HepG2 (cell line): ENCODE data around the gene NXN. TPM values are rescaled to one million over a fixed set of nuclear protein-coding genes. Genes with fewer than 3 reads are reported as not detected.

Experiments
- ATAC-seq: fragments of 200-7000 bp; cut with Tn5 transposase; 3 replicates; pipeline ENCODE4 v1.9.1; 2020; ENCODE audit warnings: mild to moderate bottlenecking, moderate library complexity
- BruUV-seq: library from RNA; stranded (reverse); fragments of 400-500 nt; replicated peaks from 2 replicates; lab custom pipeline; 2021; lab: Mats Ljungman, UMichigan
- CTCF ChIA-PET: fragments of 300-600 bp; formaldehyde crosslinking; extraction: SDS; loops from one replicate; lab custom pipeline; 2021; ENCODE audit warnings: low total read pairs, inconsistent platforms, low intra/inter-chr PET ratio; lab: Yijun Ruan, JAX
- POLR2A ChIA-PET: fragments of 350-600 bp; sonication (Branson Sonifier 250); formaldehyde crosslinking; loops from one replicate; lab custom pipeline; 2020; ENCODE audit warnings: antibody characterized with exemption, inconsistent platforms; lab: Yijun Ruan, JAX
- DNase-seq: peaks from one replicate; pipeline ENCODE4 v3.0.0-alpha.2; 2015; ENCODE audit warnings: low spot score
- FAIRE-seq: peaks from 3 replicates; lab custom pipeline; 2011; peaks lifted over from hg19 to GRCh38; lab: Jason Lieb, UNC
- H2AFZ ChIP-seq: one replicate; pipeline ENCODE4 v1.6.1; 2011; ENCODE audit warnings: low read length, inconsistent platforms
- H3K27ac ChIP-seq: fragments of 300-600 bp; 3 replicates; pipeline ENCODE4 v1.8.0; 2011; ENCODE audit warnings: mixed run types, mild to moderate bottlenecking, mixed read lengths, low read length, inconsistent platforms; ENCODE audit not compliant: insufficient read depth; ENCODE audit errors: extremely low read length
- H3K27me3 ChIP-seq, 2 experiments: fragments of 200-600 bp in 1 of 2; 2 replicates in 1 of 2; 3 replicates in 1 of 2; pipeline versions ENCODE4 v1.6.0 to v1.8.0; 2011; ENCODE audit warnings: low read length in 2 of 2, mild to moderate bottlenecking in 2 of 2, moderate library complexity in 2 of 2, inconsistent platforms in 1 of 2; ENCODE audit not compliant: insufficient read depth in 2 of 2, control insufficient read depth in 1 of 2
- H3K36me3 ChIP-seq, 2 experiments: fragments of 200-600 bp in 1 of 2; replicated peaks in 1 of 2; 2 replicates in 1 of 2; 3 replicates in 1 of 2; pipeline versions ENCODE4 v1.5.1 to v1.8.0; 2011; ENCODE audit warnings: low read length in 2 of 2, inconsistent platforms in 1 of 2; ENCODE audit not compliant: insufficient read depth in 2 of 2, control insufficient read depth in 1 of 2
- H3K4me1 ChIP-seq: 2 replicates; pipeline ENCODE4 v1.5.1; 2012; ENCODE audit warnings: low read length, inconsistent platforms; ENCODE audit not compliant: insufficient read depth
- H3K4me2 ChIP-seq: 2 replicates; pipeline ENCODE4 v1.6.0; 2011; ENCODE audit warnings: low read depth, low read length, inconsistent platforms
- H3K4me3 ChIP-seq, 3 experiments: fragments of 200-600 bp in 1 of 3; sonication (generic), shearing (Covaris generic) in 1 of 3; replicated peaks in 1 of 3; 2 replicates each; pipeline ENCODE4 v1.5.1; 2011 to 2016; ENCODE audit warnings: low read length in 3 of 3, inconsistent platforms in 2 of 3, low read depth in 2 of 3, mild to moderate bottlenecking in 2 of 3, control low read depth in 1 of 3, mixed read lengths in 1 of 3; ENCODE audit not compliant: insufficient read depth in 1 of 3
- H3K79me2 ChIP-seq: one replicate; pipeline ENCODE4 v1.6.1; 2011; ENCODE audit warnings: low read length, inconsistent platforms; ENCODE audit not compliant: insufficient read depth
- H3K9ac ChIP-seq: 2 replicates; pipeline ENCODE4 v1.6.0; 2011; ENCODE audit warnings: mild to moderate bottlenecking, low read depth, low read length, inconsistent platforms; ENCODE audit not compliant: insufficient read depth
- H3K9me3 ChIP-seq: 2 replicates; pipeline ENCODE4 v1.5.1; 2012; ENCODE audit warnings: mild to moderate bottlenecking, low read length
- H4K20me1 ChIP-seq: 2 replicates; pipeline ENCODE4 v1.6.0; 2011; ENCODE audit warnings: inconsistent platforms, mild to moderate bottlenecking, low read length, moderate library complexity; ENCODE audit not compliant: insufficient read depth
- ARNTL ChIP-seq: sonication (generic); formaldehyde crosslinking; IDR thresholded peaks from 2 replicates; pipeline ENCODE4 v1.4.0; 2020; ENCODE audit warnings: mild to moderate bottlenecking, missing genetic modification reagents
- ETV5 ChIP-seq: IDR thresholded peaks from 2 replicates; pipeline ENCODE4 v1.6.1; 2018; ENCODE audit warnings: missing biosample characterization, missing genetic modification reagents, inconsistent platforms, borderline replicate concordance
- HOMEZ ChIP-seq: IDR thresholded peaks from 2 replicates; pipeline ENCODE4 v1.6.1; 2016; ENCODE audit warnings: low read depth
- MEF2D ChIP-seq: sonication (generic); formaldehyde crosslinking; IDR thresholded peaks from 2 replicates; pipeline ENCODE4 v1.5.1; 2020; ENCODE audit warnings: mild to moderate bottlenecking, missing genetic modification reagents
- SIX4 ChIP-seq: sonication (generic); formaldehyde crosslinking; IDR thresholded peaks from 2 replicates; pipeline ENCODE4 v1.4.0; 2020; ENCODE audit warnings: missing genetic modification reagents
- ZNF207 ChIP-seq: fragments of 450-650 bp; IDR thresholded peaks from 2 replicates; pipeline ENCODE4 v1.6.1; 2016; ENCODE audit warnings: antibody characterized with exemption, borderline replicate concordance
- ZNF687 ChIP-seq: sonication (generic); formaldehyde crosslinking; IDR thresholded peaks from 2 replicates; pipeline ENCODE4 v1.5.1; 2020; ENCODE audit warnings: mild to moderate bottlenecking, missing genetic modification reagents, moderate library complexity
- ZSCAN29 ChIP-seq: sonication (generic); formaldehyde crosslinking; conservative IDR thresholded peaks from 2 replicates; pipeline ENCODE4 v1.4.0; 2020; ENCODE audit warnings: mild to moderate bottlenecking, missing genetic modification reagents
- ZXDC ChIP-seq: sonication (generic); formaldehyde crosslinking; IDR thresholded peaks from 2 replicates; pipeline ENCODE4 v1.5.0; 2020; ENCODE audit warnings: mild to moderate bottlenecking, missing genetic modification reagents
- WGBS: methylation state at CpG from one replicate; pipeline ENCODE4 v1.1.6; 2017; ENCODE audit warnings: low lambda C conversion rate; 5-methylcytosine and 5-hydroxymethylcytosine counted together
- in situ Hi-C: cut with HindIII; loops from 2 replicates; pipeline ENCODE4 v1.10.0; 2017; ENCODE audit warnings: low pct_unique_long_range_greater_than_20kb; ENCODE audit not compliant: extremely low pct_ligation_motif_present
- intact Hi-C: fragments of 100-400 bp; cut with micrococcal nuclease; formaldehyde crosslinking; loops from one replicate; pipeline ENCODE4 v1.10.0; 2022; ENCODE audit not compliant: unreplicated experiment
- polyA plus RNA-seq, 8 experiments: library from polyadenylated mRNA; depleted of rRNA in 3 of 8; stranded (reverse) in 7 of 8; unstranded in 1 of 8; fragments of >200 nt; fragmentation: Illumina TruSeq in 4 of 8; extraction: Trizol in 4 of 8; gene quantifications; 2 replicates each; pipeline versions ENCODE4 v1.2.1 to v1.2.3, GENCODE V29; 2011 to 2016; ENCODE audit warnings: low read depth in 4 of 8, missing spikeins in 1 of 8, mixed read lengths in 1 of 8; ENCODE audit not compliant: insufficient read depth in 1 of 8
- total RNA-seq, 5 experiments: library from RNA; depleted of rRNA; stranded (reverse); fragments of >200 nt; fragmentation: Illumina TruSeq; extraction: Trizol; gene quantifications; 2 replicates each; pipeline ENCODE4 v1.2.3, GENCODE V29; 2016; ENCODE audit warnings: low read depth in 1 of 5
- TF ChIP-seq, protein P1 (sequence below): sonication (generic); formaldehyde crosslinking; conservative IDR thresholded peaks from 2 replicates; pipeline ENCODE4 v1.8.1; 2023; ENCODE audit warnings: missing genetic modification reagents

Gene NXN
- total and polyA plus RNA-seq, 2 of the 13 experiments (the other 11 are each of a cell fraction or from before 2014, with no cell fraction given), result 22.2 to 24.3 TPM

DNA sequence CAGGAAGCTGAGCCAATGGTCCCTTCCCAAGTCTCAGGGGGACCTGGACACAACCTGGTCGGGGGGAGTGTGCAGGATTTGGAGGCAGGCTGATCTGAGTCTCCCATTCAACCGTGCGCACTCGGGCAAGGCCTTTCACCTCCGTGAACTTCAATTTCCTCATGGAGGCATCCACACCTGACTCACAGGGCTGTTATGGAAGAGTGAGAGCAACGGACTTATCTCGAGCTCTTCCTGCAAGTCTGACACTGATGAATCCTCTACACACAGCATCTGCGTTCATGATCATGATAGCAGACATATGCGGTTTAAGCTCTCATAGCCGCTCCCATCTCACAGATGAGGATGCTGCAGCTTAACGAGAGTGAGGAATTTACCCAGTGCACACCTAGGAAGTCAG is 39.0 kb upstream of the NXN start:
- no peak overlapping the region for H3K9ac ChIP-seq

More for the DNA sequence above, 39.0 kb upstream of the NXN start:
- no peaks in the 10 kb centered on the region for H3K79me2 ChIP-seq
- no peak overlapping the region for H2AFZ ChIP-seq
- H3K4me1 ChIP-seq, result peaks cover 4% of the 10 kb centered on the region
- H3K4me3 ChIP-seq, result no peak overlapping the region
- intact Hi-C loops (no loop called here), in situ Hi-C loops (no loop called here)
- H3K9me3 ChIP-seq, result no peaks in the 10 kb centered on the region
- FAIRE-seq, result no peak
- TF ChIP-seq, protein P1, sequence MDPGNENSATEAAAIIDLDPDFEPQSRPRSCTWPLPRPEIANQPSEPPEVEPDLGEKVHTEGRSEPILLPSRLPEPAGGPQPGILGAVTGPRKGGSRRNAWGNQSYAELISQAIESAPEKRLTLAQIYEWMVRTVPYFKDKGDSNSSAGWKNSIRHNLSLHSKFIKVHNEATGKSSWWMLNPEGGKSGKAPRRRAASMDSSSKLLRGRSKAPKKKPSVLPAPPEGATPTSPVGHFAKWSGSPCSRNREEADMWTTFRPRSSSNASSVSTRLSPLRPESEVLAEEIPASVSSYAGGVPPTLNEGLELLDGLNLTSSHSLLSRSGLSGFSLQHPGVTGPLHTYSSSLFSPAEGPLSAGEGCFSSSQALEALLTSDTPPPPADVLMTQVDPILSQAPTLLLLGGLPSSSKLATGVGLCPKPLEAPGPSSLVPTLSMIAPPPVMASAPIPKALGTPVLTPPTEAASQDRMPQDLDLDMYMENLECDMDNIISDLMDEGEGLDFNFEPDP, result no peak
- TF ChIP-seq ZSCAN29 (no peak), SIX4 (CRISPR knock-in tag) (no peak), ARNTL (CRISPR knock-in tag) (no peak), HOMEZ (CRISPR knock-in tag) (no peak), ETV5 (no peak), MEF2D (CRISPR knock-in tag) (no peak), ZNF207 (no peak), ZNF687 (CRISPR knock-in tag) (no peak), ZXDC (no peak)
- H3K27me3 ChIP-seq, result no peaks in the 10 kb centered on the region
- ChIA-PET CTCF (no interaction called here), POLR2A (no interaction called here)
- no TSS peak for BruUV-seq
- 79% methylated on average over 8 of the region's 11 CpGs for WGBS
- no peak for ATAC-seq
- H4K20me1 ChIP-seq, result no peaks in the 10 kb centered on the region
- no peak for DNase-seq
- H3K36me3 ChIP-seq, result no peaks in the 10 kb centered on the region
- no peak overlapping the region for H3K4me2 ChIP-seq
- H3K27ac ChIP-seq, result no peak overlapping the region
